Measurements from ENCODE around the gene DUS4L. TPM values are rescaled to one million over a fixed set of nuclear protein-coding genes. Genes with fewer than 3 reads are reported as not detected.

DUS4L gene
- total and polyA plus RNA-seq, 2 of the 13 experiments (the other 11 are each of a cell fraction or from before 2014, with no cell fraction given): 5.6 to 9.8 TPM

DNA sequence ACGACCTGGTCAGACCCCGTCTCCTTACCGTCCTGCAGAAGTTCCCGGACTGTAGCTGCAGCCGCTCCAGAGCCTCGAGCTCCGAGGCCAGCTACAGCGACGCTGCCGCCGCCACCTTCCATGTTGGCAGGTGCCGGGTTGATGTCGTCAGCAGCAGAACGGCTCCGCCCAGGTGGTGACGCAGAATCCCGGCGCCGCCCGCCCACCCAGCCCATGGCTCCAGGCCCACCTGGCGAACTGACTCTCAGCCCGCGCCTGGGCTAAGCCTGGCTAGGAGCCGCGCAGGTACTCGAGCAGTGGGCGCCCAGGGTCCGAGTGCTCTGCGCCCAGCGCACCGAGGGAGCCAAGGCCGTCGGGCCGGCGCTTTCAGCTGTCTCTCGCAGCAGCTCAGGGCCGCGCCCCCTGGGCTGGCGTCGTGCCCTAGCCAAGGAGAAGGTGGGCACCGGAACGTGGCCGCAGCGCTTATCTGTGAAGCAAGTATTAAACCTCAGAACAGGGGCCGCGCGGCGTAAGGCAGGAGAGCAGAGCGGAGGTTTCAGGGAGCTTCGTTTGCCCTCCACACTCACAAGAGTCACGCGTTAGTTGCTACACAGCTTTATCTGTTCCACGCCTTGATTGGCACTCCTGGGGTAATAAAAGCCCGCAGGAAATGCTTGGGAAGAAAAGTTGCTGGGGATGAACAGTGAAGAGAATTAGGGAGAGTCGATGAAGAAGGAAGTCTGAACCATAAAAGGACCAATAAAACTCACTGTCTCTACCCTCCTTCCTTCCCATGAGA is at the start of gene DUS4L, which contains the start of gene COG5 (continued):
- TF ChIP-seq, protein P1, sequence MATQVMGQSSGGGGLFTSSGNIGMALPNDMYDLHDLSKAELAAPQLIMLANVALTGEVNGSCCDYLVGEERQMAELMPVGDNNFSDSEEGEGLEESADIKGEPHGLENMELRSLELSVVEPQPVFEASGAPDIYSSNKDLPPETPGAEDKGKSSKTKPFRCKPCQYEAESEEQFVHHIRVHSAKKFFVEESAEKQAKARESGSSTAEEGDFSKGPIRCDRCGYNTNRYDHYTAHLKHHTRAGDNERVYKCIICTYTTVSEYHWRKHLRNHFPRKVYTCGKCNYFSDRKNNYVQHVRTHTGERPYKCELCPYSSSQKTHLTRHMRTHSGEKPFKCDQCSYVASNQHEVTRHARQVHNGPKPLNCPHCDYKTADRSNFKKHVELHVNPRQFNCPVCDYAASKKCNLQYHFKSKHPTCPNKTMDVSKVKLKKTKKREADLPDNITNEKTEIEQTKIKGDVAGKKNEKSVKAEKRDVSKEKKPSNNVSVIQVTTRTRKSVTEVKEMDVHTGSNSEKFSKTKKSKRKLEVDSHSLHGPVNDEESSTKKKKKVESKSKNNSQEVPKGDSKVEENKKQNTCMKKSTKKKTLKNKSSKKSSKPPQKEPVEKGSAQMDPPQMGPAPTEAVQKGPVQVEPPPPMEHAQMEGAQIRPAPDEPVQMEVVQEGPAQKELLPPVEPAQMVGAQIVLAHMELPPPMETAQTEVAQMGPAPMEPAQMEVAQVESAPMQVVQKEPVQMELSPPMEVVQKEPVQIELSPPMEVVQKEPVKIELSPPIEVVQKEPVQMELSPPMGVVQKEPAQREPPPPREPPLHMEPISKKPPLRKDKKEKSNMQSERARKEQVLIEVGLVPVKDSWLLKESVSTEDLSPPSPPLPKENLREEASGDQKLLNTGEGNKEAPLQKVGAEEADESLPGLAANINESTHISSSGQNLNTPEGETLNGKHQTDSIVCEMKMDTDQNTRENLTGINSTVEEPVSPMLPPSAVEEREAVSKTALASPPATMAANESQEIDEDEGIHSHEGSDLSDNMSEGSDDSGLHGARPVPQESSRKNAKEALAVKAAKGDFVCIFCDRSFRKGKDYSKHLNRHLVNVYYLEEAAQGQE (IDR thresholded peaks at IDR 0.05; ENCODE audit: borderline replicate concordance in 1 of 2, low read depth in 1 of 2, low read length in 2 of 2): 0 out of 4 replicates have a peak, but pooled peaks of 1 of the 2 experiments have one; percentile 50
- TF ChIP-seq ZNF598 (CRISPR knock-in tag; IDR thresholded peaks at IDR 0.05; ENCODE audit: borderline replicate concordance): no peak; the same call in 1 of the 2 replicates
- TF ChIP-seq, protein P2, sequence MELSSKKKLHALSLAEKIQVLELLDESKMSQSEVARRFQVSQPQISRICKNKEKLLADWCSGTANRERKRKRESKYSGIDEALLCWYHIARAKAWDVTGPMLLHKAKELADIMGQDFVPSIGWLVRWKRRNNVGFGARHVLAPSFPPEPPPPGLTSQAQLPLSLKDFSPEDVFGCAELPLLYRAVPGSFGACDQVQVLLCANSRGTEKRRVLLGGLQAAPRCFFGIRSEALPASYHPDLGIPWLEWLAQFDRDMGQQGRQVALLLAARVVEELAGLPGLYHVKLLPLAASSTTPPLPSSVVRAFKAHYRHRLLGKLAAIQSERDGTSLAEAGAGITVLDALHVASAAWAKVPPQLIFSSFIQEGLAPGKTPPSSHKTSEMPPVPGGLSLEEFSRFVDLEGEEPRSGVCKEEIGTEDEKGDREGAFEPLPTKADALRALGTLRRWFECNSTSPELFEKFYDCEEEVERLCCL (CRISPR knock-in tag; IDR thresholded peaks at IDR 0.05; ENCODE audit: borderline replicate concordance): peak; percentile 88; the same call in 1 of the 2 replicates
- TF ChIP-seq, protein P3, sequence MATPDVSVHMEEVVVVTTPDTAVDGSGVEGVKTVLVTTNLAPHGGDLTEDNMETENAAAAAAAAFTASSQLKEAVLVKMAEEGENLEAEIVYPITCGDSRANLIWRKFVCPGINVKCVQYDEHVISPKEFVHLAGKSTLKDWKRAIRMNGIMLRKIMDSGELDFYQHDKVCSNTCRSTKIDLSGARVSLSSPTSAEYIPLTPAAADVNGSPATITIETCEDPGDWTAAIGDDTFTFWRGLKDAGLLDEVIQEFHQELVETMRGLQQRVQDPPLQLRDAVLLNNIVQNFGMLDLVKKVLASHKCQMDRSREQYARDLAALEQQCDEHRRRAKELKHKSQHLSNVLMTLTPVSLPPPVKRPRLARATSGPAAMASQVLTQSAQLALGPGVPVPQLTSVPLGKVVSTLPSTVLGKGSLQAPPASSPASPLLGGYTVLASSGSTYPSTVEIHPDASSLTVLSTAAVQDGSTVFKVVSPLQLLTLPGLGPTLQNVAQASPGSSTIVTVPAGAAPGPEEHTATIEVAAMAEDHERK (CRISPR knock-in tag; IDR thresholded peaks at IDR 0.05; ENCODE audit: low read depth): no peak
- TF ChIP-seq, protein P4, sequence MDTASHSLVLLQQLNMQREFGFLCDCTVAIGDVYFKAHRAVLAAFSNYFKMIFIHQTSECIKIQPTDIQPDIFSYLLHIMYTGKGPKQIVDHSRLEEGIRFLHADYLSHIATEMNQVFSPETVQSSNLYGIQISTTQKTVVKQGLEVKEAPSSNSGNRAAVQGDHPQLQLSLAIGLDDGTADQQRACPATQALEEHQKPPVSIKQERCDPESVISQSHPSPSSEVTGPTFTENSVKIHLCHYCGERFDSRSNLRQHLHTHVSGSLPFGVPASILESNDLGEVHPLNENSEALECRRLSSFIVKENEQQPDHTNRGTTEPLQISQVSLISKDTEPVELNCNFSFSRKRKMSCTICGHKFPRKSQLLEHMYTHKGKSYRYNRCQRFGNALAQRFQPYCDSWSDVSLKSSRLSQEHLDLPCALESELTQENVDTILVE (CRISPR knock-in tag; IDR thresholded peaks at IDR 0.05): peak; percentile 69; the same call in 1 of the 2 replicates
- no peak for TF ChIP-seq ZBTB42 (CRISPR knock-in tag; IDR thresholded peaks at IDR 0.05)
- TF ChIP-seq ZNF644 (CRISPR knock-in tag; IDR thresholded peaks at IDR 0.05; ENCODE audit: low read depth): no peak
- TF ChIP-seq, protein P5, sequence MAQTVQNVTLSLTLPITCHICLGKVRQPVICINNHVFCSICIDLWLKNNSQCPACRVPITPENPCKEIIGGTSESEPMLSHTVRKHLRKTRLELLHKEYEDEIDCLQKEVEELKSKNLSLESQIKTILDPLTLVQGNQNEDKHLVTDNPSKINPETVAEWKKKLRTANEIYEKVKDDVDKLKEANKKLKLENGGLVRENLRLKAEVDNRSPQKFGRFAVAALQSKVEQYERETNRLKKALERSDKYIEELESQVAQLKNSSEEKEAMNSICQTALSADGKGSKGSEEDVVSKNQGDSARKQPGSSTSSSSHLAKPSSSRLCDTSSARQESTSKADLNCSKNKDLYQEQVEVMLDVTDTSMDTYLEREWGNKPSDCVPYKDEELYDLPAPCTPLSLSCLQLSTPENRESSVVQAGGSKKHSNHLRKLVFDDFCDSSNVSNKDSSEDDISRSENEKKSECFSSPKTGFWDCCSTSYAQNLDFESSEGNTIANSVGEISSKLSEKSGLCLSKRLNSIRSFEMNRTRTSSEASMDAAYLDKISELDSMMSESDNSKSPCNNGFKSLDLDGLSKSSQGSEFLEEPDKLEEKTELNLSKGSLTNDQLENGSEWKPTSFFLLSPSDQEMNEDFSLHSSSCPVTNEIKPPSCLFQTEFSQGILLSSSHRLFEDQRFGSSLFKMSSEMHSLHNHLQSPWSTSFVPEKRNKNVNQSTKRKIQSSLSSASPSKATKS (CRISPR knock-in tag; IDR thresholded peaks at IDR 0.05): peak; percentile 82; the same call in 1 of the 2 replicates
- TF ChIP-seq, protein P6, sequence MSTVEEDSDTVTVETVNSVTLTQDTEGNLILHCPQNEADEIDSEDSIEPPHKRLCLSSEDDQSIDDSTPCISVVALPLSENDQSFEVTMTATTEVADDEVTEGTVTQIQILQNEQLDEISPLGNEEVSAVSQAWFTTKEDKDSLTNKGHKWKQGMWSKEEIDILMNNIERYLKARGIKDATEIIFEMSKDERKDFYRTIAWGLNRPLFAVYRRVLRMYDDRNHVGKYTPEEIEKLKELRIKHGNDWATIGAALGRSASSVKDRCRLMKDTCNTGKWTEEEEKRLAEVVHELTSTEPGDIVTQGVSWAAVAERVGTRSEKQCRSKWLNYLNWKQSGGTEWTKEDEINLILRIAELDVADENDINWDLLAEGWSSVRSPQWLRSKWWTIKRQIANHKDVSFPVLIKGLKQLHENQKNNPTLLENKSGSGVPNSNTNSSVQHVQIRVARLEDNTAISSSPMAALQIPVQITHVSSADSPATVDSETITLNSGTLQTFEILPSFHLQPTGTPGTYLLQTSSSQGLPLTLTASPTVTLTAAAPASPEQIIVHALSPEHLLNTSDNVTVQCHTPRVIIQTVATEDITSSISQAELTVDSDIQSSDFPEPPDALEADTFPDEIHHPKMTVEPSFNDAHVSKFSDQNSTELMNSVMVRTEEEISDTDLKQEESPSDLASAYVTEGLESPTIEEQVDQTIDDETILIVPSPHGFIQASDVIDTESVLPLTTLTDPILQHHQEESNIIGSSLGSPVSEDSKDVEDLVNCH (CRISPR knock-in tag; IDR thresholded peaks at IDR 0.05): no peak
- TF ChIP-seq, protein P7, sequence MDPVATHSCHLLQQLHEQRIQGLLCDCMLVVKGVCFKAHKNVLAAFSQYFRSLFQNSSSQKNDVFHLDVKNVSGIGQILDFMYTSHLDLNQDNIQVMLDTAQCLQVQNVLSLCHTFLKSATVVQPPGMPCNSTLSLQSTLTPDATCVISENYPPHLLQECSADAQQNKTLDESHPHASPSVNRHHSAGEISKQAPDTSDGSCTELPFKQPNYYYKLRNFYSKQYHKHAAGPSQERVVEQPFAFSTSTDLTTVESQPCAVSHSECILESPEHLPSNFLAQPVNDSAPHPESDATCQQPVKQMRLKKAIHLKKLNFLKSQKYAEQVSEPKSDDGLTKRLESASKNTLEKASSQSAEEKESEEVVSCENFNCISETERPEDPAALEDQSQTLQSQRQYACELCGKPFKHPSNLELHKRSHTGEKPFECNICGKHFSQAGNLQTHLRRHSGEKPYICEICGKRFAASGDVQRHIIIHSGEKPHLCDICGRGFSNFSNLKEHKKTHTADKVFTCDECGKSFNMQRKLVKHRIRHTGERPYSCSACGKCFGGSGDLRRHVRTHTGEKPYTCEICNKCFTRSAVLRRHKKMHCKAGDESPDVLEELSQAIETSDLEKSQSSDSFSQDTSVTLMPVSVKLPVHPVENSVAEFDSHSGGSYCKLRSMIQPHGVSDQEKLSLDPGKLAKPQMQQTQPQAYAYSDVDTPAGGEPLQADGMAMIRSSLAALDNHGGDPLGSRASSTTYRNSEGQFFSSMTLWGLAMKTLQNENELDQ (CRISPR knock-in tag; IDR thresholded peaks at IDR 0.05; ENCODE audit: borderline replicate concordance): no peak
- TF ChIP-seq MATR3 (CRISPR knock-in tag; IDR thresholded peaks at IDR 0.05): no peak
